Peyer's patch (tissue), 4 donors: ENCODE results near the gene EIF3L. TPM values are rescaled to one million over a fixed set of nuclear protein-coding genes. Genes with fewer than 3 reads are reported as not detected.

Source experiments
- DNase-seq, 3 donors: peaks; one replicate each; pipeline ENCODE4 v3.0.0-alpha.2; 2017 to 2019
- H3K27ac ChIP-seq, 4 donors: fragments of 200-600 bp; sonication (generic); one replicate each; pipeline ENCODE4 v1.5.1; 2016 to 2019
- H3K27me3 ChIP-seq, 2 donors: fragments of 200-600 bp; sonication (generic); one replicate each; pipeline ENCODE4 v1.5.1; 2019
- H3K36me3 ChIP-seq, 3 donors: fragments of 200-600 bp; sonication (generic); one replicate each; pipeline ENCODE4 v1.5.1; 2016 to 2019
- H3K4me1 ChIP-seq, 4 donors: fragments of 200-600 bp; sonication (generic); one replicate each; pipeline ENCODE4 v1.5.1; 2016 to 2019
- H3K4me3 ChIP-seq, 4 donors: fragments of 200-600 bp; sonication (generic); 1 replicate in 3 of 4; 2 replicates in 1 of 4; pipeline ENCODE4 v1.5.1; 2016 to 2019; ENCODE audit warnings: mild to moderate bottlenecking in 1 of 4
- H3K9me3 ChIP-seq, 4 donors: fragments of 200-600 bp; sonication (generic); one replicate each; pipeline ENCODE4 v1.5.1; 2016 to 2019; ENCODE audit warnings: mild to moderate bottlenecking in 1 of 4
- POLR2A ChIP-seq, 2 donors: fragments of 450-650 bp; IDR thresholded peaks; one replicate each; pipeline ENCODE4 v1.5.1; 2017; ENCODE audit warnings: antibody characterized with exemption in 2 of 2, mild to moderate bottlenecking in 2 of 2, moderate library complexity in 2 of 2
- total RNA-seq, 4 donors: library from RNA; depleted of rRNA; stranded (reverse); fragments of >200 nt; gene quantifications; one replicate each; pipeline ENCODE4 v1.1.0, GENCODE V29; 2016
- TF ChIP-seq, protein P1 (sequence below), 6 experiments: fragments of 450-650 bp in 4 of 6; fragments of 200-600 bp in 2 of 6; sonication (generic) in 1 of 6; IDR thresholded peaks; one replicate each; pipeline ENCODE4 v1.5.1; 2017 to 2019; ENCODE audit warnings: antibody characterized with exemption in 6 of 6, mild to moderate bottlenecking in 3 of 6, moderate library complexity in 1 of 6

EIF3L gene
- total RNA-seq, 4 donors from 2014 or later: 123 to 229 (median 185) TPM

- Histone ChIP-seq H3K4me1 (no peaks in the 10 kb centered on the region), H3K27ac (peak overlapping the region in 1 of 4 donors; percentile 31), H3K4me3 (no peak overlapping the region), H3K9me3 (no peaks in the 10 kb centered on the region), H3K36me3 (peaks cover 0 to 81% (median 0%) of the 10 kb centered on the region in 3 donors), H3K27me3 (no peaks in the 10 kb centered on the region)
- DNase-seq: no peak
- TF ChIP-seq POLR2A (IDR thresholded peaks at IDR 0.05): no peak
- TF ChIP-seq, protein P1, sequence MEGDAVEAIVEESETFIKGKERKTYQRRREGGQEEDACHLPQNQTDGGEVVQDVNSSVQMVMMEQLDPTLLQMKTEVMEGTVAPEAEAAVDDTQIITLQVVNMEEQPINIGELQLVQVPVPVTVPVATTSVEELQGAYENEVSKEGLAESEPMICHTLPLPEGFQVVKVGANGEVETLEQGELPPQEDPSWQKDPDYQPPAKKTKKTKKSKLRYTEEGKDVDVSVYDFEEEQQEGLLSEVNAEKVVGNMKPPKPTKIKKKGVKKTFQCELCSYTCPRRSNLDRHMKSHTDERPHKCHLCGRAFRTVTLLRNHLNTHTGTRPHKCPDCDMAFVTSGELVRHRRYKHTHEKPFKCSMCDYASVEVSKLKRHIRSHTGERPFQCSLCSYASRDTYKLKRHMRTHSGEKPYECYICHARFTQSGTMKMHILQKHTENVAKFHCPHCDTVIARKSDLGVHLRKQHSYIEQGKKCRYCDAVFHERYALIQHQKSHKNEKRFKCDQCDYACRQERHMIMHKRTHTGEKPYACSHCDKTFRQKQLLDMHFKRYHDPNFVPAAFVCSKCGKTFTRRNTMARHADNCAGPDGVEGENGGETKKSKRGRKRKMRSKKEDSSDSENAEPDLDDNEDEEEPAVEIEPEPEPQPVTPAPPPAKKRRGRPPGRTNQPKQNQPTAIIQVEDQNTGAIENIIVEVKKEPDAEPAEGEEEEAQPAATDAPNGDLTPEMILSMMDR (IDR thresholded peaks at IDR 0.05): no peak
Observed at GRCh38 chr22:37920126-37920525, 70.9 kb downstream of the EIF3L start.

GRCh38 chr22:37922191-37922590, 73.0 kb downstream of the EIF3L start:
- TF ChIP-seq, protein P1 (IDR thresholded peaks at IDR 0.05): no peak
- no peak for TF ChIP-seq POLR2A (IDR thresholded peaks at IDR 0.05)
- no peak overlapping the region for H3K27ac ChIP-seq
- H3K4me3 ChIP-seq: no peak overlapping the region
- H3K4me1 ChIP-seq: no peaks in the 10 kb centered on the region
- DNase-seq: no peak
- no peaks in the 10 kb centered on the region for H3K27me3 ChIP-seq
- H3K9me3 ChIP-seq: no peaks in the 10 kb centered on the region
- peaks cover 0 to 83% (median 0%) of the 10 kb centered on the region in 3 donors for H3K36me3 ChIP-seq

DNA sequence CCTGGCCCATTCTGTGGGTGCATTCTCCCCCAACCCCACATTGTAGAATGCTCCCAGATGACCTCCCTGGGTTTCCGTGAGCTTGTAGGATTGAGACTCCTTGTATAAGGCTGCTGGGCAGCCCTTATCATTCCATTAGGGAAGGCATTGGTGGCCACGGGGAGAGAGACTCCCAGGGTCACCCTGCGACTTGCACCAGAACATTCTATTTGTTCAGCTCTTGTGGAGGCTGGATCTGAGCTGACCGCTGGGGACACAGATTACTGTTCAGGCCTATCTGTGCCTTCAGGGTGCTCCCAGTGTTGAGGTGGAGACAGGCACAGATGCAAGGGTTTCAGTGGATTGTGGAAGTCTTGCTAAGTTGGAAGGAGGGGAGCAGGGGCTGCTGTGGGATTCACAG, 74.7 kb downstream of the EIF3L start:
- Histone ChIP-seq H3K4me1 (no peaks in the 10 kb centered on the region), H3K36me3 (peaks cover 0 to 83% (median 0%) of the 10 kb centered on the region in 3 donors), H3K9me3 (no peaks in the 10 kb centered on the region), H3K4me3 (no peak overlapping the region), H3K27me3 (no peaks in the 10 kb centered on the region), H3K27ac (no peak overlapping the region)
- DNase-seq: no peak
- TF ChIP-seq POLR2A (IDR thresholded peaks at IDR 0.05): no peak
- TF ChIP-seq, protein P1 (IDR thresholded peaks at IDR 0.05): no peak

- DNase-seq: no peak
- H3K4me3 ChIP-seq: no peak overlapping the region
- H3K4me1 ChIP-seq: no peaks in the 10 kb centered on the region
- H3K27ac ChIP-seq: no peak overlapping the region
- no peaks in the 10 kb centered on the region for H3K27me3 ChIP-seq
- H3K9me3 ChIP-seq: no peaks in the 10 kb centered on the region
- TF ChIP-seq, protein P1 (IDR thresholded peaks at IDR 0.05): no peak
- TF ChIP-seq POLR2A (IDR thresholded peaks at IDR 0.05): no peak
- H3K36me3 ChIP-seq: peaks cover 0 to 87% (median 0%) of the 10 kb centered on the region in 3 donors
Observed at GRCh38 chr22:37924386-37925065, 75.3 kb downstream of the EIF3L start.

DNA sequence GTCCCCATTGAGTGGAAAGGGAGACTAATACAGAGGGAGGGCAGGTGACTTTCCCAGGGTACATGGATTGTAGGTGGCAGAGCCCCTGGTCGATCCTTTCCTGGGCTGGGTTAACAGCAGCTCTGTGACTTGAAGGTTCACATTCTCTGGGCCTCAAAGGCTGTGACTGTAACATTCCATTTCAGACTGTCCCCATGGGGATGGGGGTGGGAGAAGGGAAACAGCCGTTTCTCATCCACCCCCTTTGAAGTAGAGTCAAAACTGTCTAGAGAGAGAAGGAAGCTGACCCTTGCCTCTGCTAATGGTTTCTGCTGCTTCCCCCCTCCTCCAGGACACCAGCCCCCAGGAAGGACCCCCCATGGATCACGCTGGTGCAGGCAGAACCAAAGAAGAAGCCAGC, 76.1 kb downstream of the EIF3L start:
- TF ChIP-seq, protein P1 (IDR thresholded peaks at IDR 0.05): no peak
- TF ChIP-seq POLR2A (IDR thresholded peaks at IDR 0.05): no peak
- H3K27ac ChIP-seq: no peak overlapping the region
- H3K4me3 ChIP-seq: no peak overlapping the region
- peaks cover 0 to 87% (median 0%) of the 10 kb centered on the region in 3 donors for H3K36me3 ChIP-seq
- no peaks in the 10 kb centered on the region for H3K4me1 ChIP-seq
- no peak for DNase-seq
- H3K9me3 ChIP-seq: no peaks in the 10 kb centered on the region
- H3K27me3 ChIP-seq: no peaks in the 10 kb centered on the region
